ENCODE data around the gene RAD51D. TPM values are rescaled to one million over a fixed set of nuclear protein-coding genes. Genes with fewer than 3 reads are reported as not detected.
A peak's percentile ranks its signal among the peaks of the same experiment; 100 is the strongest.

Gene RAD51D
- total RNA-seq, result 10 to 100 TPM; 15.4 to 27.0 (median 22.7) TPM
- total RNA-seq (2013), result 10.1 TPM

- intact Hi-C loops (cut with micrococcal nuclease), result loop anchor here (1.0 to 2.0 kb wide), 4 partner anchors 31 to 699 kb away; partner anchors contain the start of gene RFFL
- Mint-ChIP-seq H3K27me3 (ENCODE audit: low read depth in 2 of 2) (no peaks in the 10 kb centered on the region), H3K4me1 (peaks cover 32 to 40% of the 10 kb centered on the region in 2 donors), H3K4me3 (peak within 1 kb of the TSS; percentile 94), H3K27ac (peak within 1 kb of the TSS; percentile 83 to 94), H3K9me3 (no peaks in the 10 kb centered on the region), H3K36me3 (no peaks in the 10 kb centered on the region)
- H3K4me3 ChIP-seq (ENCODE audit: low read length), result peak within 1 kb of the TSS; percentile 95
- under 1% methylated on average over 63 of the region's 72 CpGs for WGBS (ENCODE audit: insufficient coverage)
- H3K9me3 ChIP-seq (ENCODE audit: control insufficient read depth, insufficient read depth, low read length), result no peaks in the 10 kb centered on the region
- H3K27ac ChIP-seq (ENCODE audit: low read length), result peak within 1 kb of the TSS; percentile 82
- ATAC-seq, result peak; percentile 93 to 97 (median 95)
- DNase-seq, result peak; percentile 84 to 92
- TF ChIP-seq, protein P1, sequence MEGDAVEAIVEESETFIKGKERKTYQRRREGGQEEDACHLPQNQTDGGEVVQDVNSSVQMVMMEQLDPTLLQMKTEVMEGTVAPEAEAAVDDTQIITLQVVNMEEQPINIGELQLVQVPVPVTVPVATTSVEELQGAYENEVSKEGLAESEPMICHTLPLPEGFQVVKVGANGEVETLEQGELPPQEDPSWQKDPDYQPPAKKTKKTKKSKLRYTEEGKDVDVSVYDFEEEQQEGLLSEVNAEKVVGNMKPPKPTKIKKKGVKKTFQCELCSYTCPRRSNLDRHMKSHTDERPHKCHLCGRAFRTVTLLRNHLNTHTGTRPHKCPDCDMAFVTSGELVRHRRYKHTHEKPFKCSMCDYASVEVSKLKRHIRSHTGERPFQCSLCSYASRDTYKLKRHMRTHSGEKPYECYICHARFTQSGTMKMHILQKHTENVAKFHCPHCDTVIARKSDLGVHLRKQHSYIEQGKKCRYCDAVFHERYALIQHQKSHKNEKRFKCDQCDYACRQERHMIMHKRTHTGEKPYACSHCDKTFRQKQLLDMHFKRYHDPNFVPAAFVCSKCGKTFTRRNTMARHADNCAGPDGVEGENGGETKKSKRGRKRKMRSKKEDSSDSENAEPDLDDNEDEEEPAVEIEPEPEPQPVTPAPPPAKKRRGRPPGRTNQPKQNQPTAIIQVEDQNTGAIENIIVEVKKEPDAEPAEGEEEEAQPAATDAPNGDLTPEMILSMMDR (IDR thresholded peaks at IDR 0.05), result peak; percentile 91
- no peaks in the 10 kb centered on the region for H3K27me3 ChIP-seq (ENCODE audit: control insufficient read depth, insufficient read depth, low read length)
- peaks cover 29% of the 10 kb centered on the region for H3K4me1 ChIP-seq (ENCODE audit: control insufficient read depth, insufficient read depth, low read length)
- no peaks in the 10 kb centered on the region for H3K36me3 ChIP-seq (ENCODE audit: control insufficient read depth, insufficient read depth, low read length)
Observed at GRCh38 chr17:35119370-35120165, at the start of gene RAD51D. RAD51D (minus strand) TSS chr17:35119860; CDS start chr17:35119613, 247 bp downstream.

GRCh38 chr17:35167666-35168065, 48.0 kb upstream of the RAD51D start:
- Mint-ChIP-seq H3K27me3 (ENCODE audit: low read depth in 2 of 2) (no peaks in the 10 kb centered on the region), H3K36me3 (no peaks in the 10 kb centered on the region), H3K4me1 (peaks cover 13 to 21% of the 10 kb centered on the region in 2 donors), H3K4me3 (no peak overlapping the region), H3K27ac (no peak overlapping the region), H3K9me3 (no peaks in the 10 kb centered on the region)
- Histone ChIP-seq H3K27me3 (ENCODE audit: control insufficient read depth, insufficient read depth, low read length) (no peaks in the 10 kb centered on the region), H3K4me3 (ENCODE audit: low read length) (no peak overlapping the region), H3K27ac (ENCODE audit: low read length) (no peak overlapping the region), H3K9me3 (ENCODE audit: control insufficient read depth, insufficient read depth, low read length) (no peaks in the 10 kb centered on the region), H3K4me1 (ENCODE audit: control insufficient read depth, insufficient read depth, low read length) (peaks cover 18% of the 10 kb centered on the region), H3K36me3 (ENCODE audit: control insufficient read depth, insufficient read depth, low read length) (no peaks in the 10 kb centered on the region)
- no peak for DNase-seq
- 94% methylated on average over 1 of the region's 1 CpG for WGBS (ENCODE audit: insufficient coverage)
- intact Hi-C loops (cut with micrococcal nuclease), result no loop called here
- ATAC-seq, result no peak
- TF ChIP-seq, protein P1 (IDR thresholded peaks at IDR 0.05), result no peak

GRCh38 chr17:35167046-35167445, 47.4 kb upstream of the RAD51D start:
- Histone ChIP-seq H3K9me3 (ENCODE audit: control insufficient read depth, insufficient read depth, low read length) (no peaks in the 10 kb centered on the region), H3K4me1 (ENCODE audit: control insufficient read depth, insufficient read depth, low read length) (peaks cover 20% of the 10 kb centered on the region), H3K27ac (ENCODE audit: low read length) (no peak overlapping the region), H3K27me3 (ENCODE audit: control insufficient read depth, insufficient read depth, low read length) (no peaks in the 10 kb centered on the region), H3K4me3 (ENCODE audit: low read length) (no peak overlapping the region), H3K36me3 (ENCODE audit: control insufficient read depth, insufficient read depth, low read length) (no peaks in the 10 kb centered on the region)
- TF ChIP-seq, protein P1 (IDR thresholded peaks at IDR 0.05), result no peak
- H3K27ac Mint-ChIP-seq, result no peak overlapping the region
- DNase-seq (peak in 1 of 2 donors; percentile 10), ATAC-seq (no peak)
- no peaks in the 10 kb centered on the region for H3K36me3 Mint-ChIP-seq
- H3K27me3 Mint-ChIP-seq (ENCODE audit: low read depth in 2 of 2), result no peaks in the 10 kb centered on the region
- intact Hi-C loops (cut with micrococcal nuclease), result no loop called here
- H3K9me3 Mint-ChIP-seq, result no peaks in the 10 kb centered on the region
- peaks cover 16 to 21% of the 10 kb centered on the region in 2 donors for H3K4me1 Mint-ChIP-seq
- 83% methylated on average over 3 of the region's 3 CpGs for WGBS (ENCODE audit: insufficient coverage)
- no peak overlapping the region for H3K4me3 Mint-ChIP-seq
